Ovary (tissue), 3 donors: ENCODE data around the gene HCN2.

Source experiments
- POLR2A ChIP-seq: fragments of 450-650 bp; IDR thresholded peaks from one replicate; pipeline ENCODE4 v1.6.1; 2017; ENCODE audit warnings: antibody characterized with exemption, mild to moderate bottlenecking, moderate library complexity
- TF ChIP-seq, protein P1 (sequence below), 3 donors: fragments of 450-650 bp in 2 of 3; fragments of 200-600 bp in 1 of 3; IDR thresholded peaks; one replicate each; pipeline versions ENCODE4 v1.5.1 to v1.8.0; 2016 to 2022; ENCODE audit warnings: antibody characterized with exemption in 3 of 3, mild to moderate bottlenecking in 1 of 3
- donor health status: DM: no; HTN: no; CAD: no.

DNA sequence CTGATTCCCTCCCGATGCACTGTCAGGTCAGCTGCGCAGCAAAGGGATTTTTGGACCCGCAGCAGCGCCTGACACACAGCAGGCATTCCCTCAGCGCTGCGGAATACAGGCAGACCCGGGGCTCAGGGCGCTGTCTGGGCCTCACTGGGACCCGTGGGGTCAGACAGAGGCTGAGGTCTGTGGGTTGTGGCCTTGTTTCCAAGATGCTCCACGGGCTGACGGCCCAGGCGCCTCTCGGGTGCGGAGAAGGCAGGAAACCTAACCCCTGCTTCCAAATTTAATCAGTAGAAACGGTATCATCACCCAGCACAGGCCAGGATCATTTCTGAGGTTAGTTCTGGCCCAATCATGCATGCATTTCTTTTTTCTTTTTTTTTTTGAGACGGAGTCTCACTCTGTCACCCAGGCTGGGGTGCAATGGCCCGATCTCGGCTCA is 74.0 kb downstream of the HCN2 start:
- TF ChIP-seq, protein P1, sequence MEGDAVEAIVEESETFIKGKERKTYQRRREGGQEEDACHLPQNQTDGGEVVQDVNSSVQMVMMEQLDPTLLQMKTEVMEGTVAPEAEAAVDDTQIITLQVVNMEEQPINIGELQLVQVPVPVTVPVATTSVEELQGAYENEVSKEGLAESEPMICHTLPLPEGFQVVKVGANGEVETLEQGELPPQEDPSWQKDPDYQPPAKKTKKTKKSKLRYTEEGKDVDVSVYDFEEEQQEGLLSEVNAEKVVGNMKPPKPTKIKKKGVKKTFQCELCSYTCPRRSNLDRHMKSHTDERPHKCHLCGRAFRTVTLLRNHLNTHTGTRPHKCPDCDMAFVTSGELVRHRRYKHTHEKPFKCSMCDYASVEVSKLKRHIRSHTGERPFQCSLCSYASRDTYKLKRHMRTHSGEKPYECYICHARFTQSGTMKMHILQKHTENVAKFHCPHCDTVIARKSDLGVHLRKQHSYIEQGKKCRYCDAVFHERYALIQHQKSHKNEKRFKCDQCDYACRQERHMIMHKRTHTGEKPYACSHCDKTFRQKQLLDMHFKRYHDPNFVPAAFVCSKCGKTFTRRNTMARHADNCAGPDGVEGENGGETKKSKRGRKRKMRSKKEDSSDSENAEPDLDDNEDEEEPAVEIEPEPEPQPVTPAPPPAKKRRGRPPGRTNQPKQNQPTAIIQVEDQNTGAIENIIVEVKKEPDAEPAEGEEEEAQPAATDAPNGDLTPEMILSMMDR (IDR thresholded peaks at IDR 0.05), result no peak
- TF ChIP-seq POLR2A, result no peak
